ENCODE data around the gene PGS1.

PGS1 gene

GRCh38 chr17:78387977-78388941, 9.8 kb downstream of the PGS1 start:
- no peak overlapping the region for H3K4me3 ChIP-seq (ENCODE audit: control insufficient read depth, low read depth, low read length)
- no peak for DNase-seq (ENCODE audit: low read depth)
- no peak for TF ChIP-seq CTCF (IDR thresholded peaks at IDR 0.05; ENCODE audit: control insufficient read depth, insufficient read depth, low read depth, low read length, missing control alignments)

- TF ChIP-seq CTCF (IDR thresholded peaks at IDR 0.05; ENCODE audit: control insufficient read depth, insufficient read depth, low read depth, low read length, missing control alignments) = peak; percentile 5
- peak; percentile 89 for DNase-seq (ENCODE audit: low read depth)
Observed at GRCh38 chr17:78390241-78391050, 12.0 kb downstream of the PGS1 start.

GRCh38 chr17:78391051-78391431, 12.6 kb downstream of the PGS1 start:
- DNase-seq (ENCODE audit: low read depth) = no peak
- no peak overlapping the region for H3K4me3 ChIP-seq (ENCODE audit: control insufficient read depth, low read depth, low read length)
- TF ChIP-seq CTCF (IDR thresholded peaks at IDR 0.05; ENCODE audit: control insufficient read depth, insufficient read depth, low read depth, low read length, missing control alignments) = no peak

More at GRCh38 chr17:78390241-78391050, 12.0 kb downstream of the PGS1 start:
- no peak overlapping the region for H3K4me3 ChIP-seq (ENCODE audit: control insufficient read depth, low read depth, low read length)

- TF ChIP-seq CTCF (IDR thresholded peaks at IDR 0.05; ENCODE audit: control insufficient read depth, insufficient read depth, low read depth, low read length, missing control alignments) = no peak
- no peak overlapping the region for H3K4me3 ChIP-seq (ENCODE audit: control insufficient read depth, low read depth, low read length)
- DNase-seq (ENCODE audit: low read depth) = no peak
Observed at GRCh38 chr17:78391843-78392242, 13.4 kb downstream of the PGS1 start.

GRCh38 chr17:78392295-78392694, 13.8 kb downstream of the PGS1 start:
- TF ChIP-seq CTCF (IDR thresholded peaks at IDR 0.05; ENCODE audit: control insufficient read depth, insufficient read depth, low read depth, low read length, missing control alignments) = no peak
- DNase-seq (ENCODE audit: low read depth) = no peak
- no peak overlapping the region for H3K4me3 ChIP-seq (ENCODE audit: control insufficient read depth, low read depth, low read length)

GRCh38 chr17:78393575-78393974, 15.1 kb downstream of the PGS1 start:
- H3K4me3 ChIP-seq (ENCODE audit: control insufficient read depth, low read depth, low read length) = no peak overlapping the region
- no peak for DNase-seq (ENCODE audit: low read depth)
- no peak for TF ChIP-seq CTCF (IDR thresholded peaks at IDR 0.05; ENCODE audit: control insufficient read depth, insufficient read depth, low read depth, low read length, missing control alignments)
